22Rv1 (cell line): Measurements from ENCODE around the gene RBMS3.

ENCODE experiments used
- ZFX ChIP-seq: fragments of 450-650 bp; IDR thresholded peaks from 2 replicates; pipeline ENCODE4 v1.6.1; 2017; ENCODE audit warnings: antibody characterized with exemption, borderline replicate concordance
- TF ChIP-seq, protein P1 (sequence below): fragments of 450-650 bp; IDR thresholded peaks from 2 replicates; pipeline ENCODE4 v1.5.1; 2017; ENCODE audit warnings: mild to moderate bottlenecking

DNA sequence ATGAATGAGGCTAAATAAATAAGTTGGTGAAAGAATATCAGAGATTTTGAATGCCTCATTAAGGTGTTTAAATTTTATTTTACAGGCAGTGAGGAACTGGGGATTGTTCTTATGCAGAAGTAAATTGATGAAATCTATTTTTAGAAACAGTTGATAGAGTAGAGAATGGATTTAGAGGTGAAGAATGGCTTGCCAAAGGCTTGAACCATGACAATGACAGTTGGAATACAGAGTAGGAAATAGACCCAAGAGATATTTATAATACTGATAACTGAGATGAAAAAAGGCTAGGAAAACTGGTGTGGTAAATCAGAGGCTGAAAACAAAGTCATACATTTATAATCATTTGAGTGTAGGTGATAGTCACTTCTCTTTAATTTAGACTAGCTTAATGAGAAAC is 39.0 kb upstream of the RBMS3 start:
- TF ChIP-seq, protein P1, sequence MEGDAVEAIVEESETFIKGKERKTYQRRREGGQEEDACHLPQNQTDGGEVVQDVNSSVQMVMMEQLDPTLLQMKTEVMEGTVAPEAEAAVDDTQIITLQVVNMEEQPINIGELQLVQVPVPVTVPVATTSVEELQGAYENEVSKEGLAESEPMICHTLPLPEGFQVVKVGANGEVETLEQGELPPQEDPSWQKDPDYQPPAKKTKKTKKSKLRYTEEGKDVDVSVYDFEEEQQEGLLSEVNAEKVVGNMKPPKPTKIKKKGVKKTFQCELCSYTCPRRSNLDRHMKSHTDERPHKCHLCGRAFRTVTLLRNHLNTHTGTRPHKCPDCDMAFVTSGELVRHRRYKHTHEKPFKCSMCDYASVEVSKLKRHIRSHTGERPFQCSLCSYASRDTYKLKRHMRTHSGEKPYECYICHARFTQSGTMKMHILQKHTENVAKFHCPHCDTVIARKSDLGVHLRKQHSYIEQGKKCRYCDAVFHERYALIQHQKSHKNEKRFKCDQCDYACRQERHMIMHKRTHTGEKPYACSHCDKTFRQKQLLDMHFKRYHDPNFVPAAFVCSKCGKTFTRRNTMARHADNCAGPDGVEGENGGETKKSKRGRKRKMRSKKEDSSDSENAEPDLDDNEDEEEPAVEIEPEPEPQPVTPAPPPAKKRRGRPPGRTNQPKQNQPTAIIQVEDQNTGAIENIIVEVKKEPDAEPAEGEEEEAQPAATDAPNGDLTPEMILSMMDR = no peak
- no peak for TF ChIP-seq ZFX
